Measurements from ENCODE around the gene CTNNA3.

The CTNNA3 gene

DNA sequence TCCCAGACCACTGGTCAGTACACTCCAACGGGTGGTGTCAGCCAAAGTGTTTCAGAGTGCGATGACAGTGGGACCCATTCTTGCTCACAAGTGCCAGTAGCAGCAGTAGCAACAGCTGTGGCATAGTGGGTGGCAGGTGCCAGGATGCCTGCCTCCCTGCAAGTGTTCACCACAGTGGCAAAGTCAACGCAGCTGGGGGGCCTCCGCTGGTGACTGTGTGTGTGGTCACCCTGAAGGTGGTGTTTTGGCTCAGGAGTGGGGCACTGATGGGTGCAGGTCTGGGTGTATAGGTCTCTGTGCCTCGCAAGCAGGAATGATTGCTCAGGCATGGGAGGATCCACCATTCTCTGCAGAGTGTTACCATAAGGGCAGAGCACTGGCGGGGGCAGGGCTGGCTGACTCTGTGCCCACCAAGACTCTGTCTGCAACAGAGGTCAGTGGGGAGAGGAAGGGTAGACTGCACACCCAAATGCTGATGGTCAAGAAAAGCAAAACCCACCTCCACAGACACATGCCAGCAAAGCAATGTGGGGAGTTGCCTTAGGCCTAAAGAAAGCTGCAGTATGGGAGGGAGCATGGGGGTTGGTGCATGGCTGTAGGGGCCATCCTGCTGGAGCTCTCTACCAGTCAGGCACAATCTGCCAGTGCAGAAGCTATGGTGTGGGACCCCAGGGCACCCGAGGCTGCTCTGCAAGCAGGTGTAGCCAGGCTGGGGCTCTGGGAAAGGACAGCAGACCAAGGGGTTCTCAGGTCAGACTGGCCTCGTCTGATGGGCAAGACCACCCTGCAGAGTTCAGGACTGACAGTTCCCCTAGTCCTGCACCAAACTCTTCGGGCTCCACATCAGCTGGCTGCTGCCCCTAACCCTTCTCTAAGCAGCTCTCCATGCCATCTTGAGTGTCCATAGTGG is 368.1 kb downstream of the CTNNA3 start:
- no peak for DNase-seq (ENCODE audit: low read depth)

DNA sequence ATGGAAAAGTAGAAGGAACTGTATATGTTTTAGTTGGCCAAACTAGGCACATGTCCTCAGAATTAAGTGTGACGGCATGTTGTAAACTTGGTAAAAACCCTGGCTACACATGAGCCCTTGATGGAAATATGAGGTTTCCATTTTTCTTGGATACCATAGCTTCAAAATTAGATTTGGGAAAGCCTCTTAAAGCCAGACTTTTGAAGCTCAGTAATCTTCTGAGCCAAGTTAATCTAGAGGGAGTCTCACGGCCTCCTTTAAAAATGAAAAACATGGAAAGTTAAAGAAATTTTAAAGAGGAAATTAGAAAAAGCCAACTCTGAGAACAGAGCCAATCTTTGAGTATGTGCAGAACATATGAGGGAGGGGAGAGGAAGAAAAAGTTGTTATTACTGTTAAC is 376.0 kb downstream of the CTNNA3 start:
- no peak for DNase-seq (ENCODE audit: low read depth)

DNA sequence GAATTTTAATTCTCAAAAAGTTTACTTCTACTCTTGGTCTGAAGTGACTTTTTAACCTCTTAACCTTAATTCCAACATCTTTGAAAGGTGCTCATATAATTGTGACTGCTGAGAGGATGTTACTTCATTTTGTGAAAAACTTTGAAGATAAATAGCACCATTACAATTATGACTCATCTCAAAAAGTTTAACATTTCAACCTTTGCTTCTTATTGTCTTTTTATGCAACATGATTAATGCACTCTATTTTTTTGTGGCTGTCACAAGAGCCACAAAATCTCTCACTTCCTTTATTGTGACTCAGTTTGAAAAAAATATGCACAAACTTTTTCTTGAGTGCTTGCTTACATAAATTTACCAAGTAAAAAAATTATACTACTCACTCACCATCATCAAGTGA is 387.1 kb downstream of the CTNNA3 start:
- no peak for DNase-seq (ENCODE audit: low read depth)

DNA sequence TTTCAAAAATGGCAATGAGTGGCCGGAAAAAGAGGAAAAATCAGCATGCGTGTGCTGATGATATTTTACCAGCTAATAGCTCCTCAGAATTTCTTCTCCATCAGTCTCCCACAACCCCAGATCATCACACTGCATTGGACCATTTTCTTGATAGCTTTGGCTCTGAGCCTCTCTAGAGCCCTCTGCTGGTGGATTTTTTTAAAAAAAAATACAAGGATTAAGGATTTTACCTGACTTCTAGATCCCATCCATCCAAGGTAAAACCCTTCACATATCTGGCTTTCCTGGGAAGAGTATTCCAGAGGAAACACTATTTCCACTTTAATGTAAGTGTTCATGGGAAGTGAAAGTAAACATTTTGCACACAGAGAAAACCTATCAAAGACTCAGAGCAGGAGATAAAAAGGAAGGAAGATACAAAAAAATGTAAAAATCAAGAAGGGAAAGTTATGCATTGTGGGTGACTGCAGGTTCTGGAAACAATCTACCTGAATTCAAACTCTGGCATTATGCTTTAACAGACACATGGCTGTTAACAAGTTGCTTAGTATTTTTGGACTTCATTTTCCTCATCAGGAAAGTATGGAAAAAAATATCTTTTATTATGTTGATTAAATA is 389.3 kb downstream of the CTNNA3 start:
- no peak for DNase-seq (ENCODE audit: low read depth)

DNA sequence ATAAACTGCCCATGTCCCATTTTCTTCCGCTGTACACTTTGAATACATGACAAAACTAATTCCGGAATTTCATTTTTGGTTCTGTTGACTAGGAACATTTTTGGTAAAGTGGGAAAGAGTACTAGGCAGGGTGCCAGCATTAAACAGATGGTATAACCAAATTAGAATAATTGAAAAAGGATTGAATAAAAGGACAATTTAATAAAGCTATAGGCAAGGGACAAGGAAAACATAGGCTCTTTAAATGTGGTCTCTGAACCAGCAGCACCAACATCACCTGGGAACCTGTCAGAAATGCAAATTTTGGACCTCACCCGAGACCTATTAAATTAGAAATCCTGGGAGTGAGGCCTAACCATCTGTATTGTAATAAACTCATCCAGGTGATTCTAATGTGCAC is 393.3 kb downstream of the CTNNA3 start:
- DNase-seq (ENCODE audit: low read depth), result no peak

DNA sequence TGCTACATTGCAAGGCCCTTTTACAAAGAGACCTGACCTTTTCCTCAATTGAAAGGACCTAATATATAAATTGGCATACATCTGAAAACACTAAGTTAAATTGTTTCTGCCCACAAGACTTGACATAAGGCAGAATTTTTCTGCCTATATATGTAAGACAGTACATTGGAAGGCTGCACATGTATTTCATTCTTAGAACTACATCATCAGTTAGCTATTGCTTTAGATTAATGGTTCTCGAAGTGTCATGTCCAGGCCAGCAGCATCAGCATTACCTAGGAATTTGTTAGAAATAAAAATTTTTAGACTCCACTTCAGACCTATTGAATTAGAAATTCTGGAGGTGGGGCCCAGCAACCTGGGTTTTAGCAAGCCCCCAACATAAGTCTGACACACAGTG is 396.2 kb downstream of the CTNNA3 start:
- no peak for DNase-seq (ENCODE audit: low read depth)

DNA sequence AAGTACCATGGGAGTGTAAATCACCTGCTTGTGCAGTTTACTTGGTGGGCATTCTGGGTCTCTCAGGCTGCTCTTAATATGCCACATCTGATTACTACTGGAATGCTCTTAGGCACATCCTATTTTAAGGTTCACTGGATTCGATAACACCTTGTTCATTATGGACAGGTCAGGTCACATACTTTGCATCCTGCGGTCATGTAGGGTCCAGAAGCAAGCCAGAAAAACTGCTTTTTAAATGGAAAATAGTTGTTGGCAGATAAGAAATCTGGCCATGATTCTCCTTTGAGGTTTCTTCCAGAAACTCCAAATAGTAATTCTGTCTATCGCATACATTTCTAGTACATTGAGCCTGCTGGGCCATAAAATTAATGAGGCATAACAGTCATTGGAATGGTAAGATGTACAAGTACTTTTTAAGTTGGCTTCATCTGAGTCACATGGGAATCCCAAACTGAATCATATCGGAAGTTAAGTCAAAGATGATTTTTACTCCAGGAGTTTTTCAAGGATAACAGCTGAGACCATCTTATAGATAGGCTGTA is 398.3 kb downstream of the CTNNA3 start:
- no peak for DNase-seq (ENCODE audit: low read depth)

DNA sequence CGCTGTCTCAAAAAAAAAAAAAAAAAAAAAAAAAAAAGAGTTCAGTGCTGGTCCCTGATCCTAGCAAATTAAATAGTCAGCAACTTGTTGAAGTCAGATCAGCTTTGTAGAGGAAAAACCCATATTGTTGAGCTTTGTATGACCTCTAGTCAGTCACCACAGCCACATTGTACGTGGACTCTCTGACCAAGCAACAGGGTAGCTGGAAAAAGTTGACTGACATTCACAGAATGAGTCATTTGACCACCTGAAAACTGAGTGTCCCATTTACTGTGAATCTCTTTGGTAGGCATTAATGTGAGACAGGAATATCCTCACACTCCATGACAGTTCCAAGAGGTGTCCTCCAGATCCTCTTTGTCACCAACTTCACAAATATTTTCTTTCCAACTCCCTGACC is 399.1 kb downstream of the CTNNA3 start:
- DNase-seq (ENCODE audit: low read depth), result no peak

DNA sequence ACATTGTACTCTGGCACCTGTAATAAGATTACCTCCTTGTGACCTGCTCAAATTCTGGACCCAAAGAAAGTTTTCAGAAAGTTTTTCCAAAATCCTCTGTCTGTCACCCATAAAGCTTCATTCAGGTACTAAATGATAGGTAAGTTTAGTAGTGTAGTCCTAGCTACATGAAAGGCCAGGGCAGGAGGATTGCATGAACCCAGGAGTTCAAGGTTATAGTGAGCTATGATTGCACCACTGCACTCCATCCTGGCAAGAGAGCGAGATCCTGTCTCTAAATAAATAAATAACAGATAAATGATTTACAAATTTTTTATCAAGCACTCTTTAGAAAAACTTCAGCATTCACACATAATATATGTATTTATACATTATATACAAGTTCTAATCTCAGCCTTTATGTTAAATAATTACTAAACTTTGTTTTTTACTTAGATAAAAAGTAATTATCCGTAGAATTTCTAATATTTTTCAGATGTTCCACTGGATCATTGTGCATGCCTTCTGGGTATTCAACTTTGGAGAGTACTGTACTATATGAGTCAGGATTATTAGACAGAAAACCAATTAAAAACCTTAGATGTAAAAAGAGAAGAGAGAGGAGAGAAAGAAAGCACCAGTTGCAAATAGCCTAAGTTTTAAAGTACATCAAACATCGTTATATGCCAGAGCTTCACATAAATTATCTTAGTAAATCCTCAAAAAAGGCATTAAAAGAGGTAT is 407.1 kb downstream of the CTNNA3 start:
- no peak for DNase-seq (ENCODE audit: low read depth)

DNA sequence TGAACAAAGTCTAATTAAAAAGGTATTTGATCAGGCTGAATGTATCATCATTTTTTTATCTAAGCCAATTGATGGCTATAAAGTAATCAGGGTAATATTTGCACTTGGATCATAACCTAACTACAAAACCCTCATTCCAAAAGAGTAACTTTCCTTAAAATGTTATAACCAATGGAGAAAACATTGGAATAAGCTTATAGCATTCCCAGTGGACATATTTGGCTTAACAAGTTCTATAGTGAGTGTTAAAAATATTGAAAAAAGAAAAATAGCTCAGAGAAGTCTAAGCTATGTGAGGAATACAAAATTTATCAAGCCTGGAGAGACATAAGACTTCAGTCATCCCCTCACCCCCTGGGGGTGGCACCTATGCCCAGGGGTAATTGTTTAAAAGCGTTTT is 411.4 kb downstream of the CTNNA3 start:
- no peak for DNase-seq (ENCODE audit: low read depth)

DNA sequence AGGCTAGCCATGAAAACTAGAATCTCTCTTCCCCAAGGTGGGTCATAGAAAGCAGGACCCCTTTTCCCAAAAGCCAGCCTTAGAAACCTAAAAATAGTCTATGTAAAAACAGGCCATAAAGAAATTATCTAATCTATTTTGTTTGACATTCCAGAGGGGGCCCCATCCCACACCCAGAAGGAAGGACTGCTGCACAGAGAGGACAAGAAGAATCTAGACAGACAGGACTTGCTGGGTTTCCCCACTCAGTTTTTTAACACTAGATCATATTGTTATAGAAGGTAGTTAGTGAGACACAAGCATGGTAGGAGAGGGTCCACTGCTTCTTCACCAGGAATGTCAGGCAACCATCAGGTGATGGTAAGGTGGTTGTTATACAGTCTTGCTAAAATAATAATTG is 413.1 kb downstream of the CTNNA3 start:
- DNase-seq (ENCODE audit: low read depth), result no peak

DNA sequence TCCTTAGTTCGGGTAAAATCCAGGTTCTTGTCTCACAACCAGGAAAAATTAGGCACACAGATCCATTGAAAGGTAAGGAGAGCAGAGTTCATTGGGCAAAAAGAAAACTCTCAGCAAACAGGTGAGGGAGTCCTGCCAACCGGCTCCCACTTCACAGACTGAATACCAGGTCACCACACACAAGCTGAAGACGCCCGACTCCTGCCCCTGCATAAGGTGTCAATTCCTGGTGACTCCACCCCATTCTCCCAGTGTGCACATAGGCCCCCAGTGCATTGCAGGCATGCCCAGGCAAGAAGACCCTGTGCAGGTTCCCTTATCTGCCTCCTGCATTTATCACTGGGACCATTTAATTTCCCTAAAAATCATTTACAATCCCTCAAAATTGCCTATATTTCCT is 415.6 kb downstream of the CTNNA3 start:
- no peak for DNase-seq (ENCODE audit: low read depth)

DNA sequence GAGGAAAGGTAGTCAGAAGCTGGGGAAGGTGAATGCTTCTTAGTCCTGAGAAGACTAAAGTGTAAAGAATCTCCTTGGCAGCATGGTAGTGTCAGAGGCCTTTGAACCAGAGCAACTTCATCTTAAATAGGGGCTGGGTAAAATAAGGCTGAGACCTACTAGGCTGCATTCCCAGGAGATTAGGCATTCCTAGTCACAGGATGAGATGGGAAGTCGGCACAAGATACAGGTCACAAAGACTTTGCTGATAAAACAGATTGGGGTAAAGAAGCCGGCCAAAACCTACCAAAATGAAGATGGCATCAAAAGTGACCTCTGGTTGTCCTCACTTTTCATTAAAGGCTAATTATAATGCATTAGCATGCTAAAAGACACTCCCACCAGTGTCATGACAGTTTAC is 418.6 kb downstream of the CTNNA3 start:
- DNase-seq (ENCODE audit: low read depth), result no peak

DNA sequence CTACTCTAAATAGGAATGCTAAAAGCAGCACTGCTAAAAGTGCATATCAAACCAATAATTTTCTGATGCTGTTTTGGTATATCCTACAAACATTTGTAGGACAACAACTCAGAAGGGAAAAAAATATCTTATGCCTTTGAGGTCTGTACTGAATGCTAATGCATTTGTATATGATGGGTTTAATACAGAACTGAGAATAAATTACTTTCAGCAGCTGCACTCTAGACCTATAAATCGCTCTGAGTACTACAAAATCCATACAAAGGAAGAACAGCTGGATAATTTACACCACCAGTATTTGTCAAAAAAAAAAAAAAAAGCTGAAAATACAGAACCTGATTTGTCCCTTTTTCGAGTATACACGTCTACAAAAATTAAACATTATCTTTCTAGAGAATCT is 426.2 kb downstream of the CTNNA3 start:
- DNase-seq (ENCODE audit: low read depth), result no peak

DNA sequence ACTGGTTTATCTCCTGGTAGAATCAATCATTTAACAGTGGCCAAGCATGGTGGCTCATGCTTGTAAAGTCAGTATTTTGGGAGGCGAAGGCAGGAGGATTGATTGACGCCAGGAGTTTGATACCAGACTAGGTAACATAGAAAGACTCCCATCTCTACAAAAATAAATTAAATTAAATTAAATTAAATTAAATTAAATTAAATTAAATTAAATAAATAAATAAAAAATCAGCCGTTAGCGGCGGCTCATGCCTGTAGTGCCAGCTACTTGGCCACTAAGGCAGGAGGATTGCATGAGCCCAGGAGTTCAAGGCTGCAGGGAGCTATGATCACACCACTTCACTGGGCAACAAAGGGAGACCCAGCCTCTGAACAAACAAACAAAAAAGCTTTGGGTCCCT is 427.8 kb downstream of the CTNNA3 start:
- DNase-seq (ENCODE audit: low read depth), result no peak

DNA sequence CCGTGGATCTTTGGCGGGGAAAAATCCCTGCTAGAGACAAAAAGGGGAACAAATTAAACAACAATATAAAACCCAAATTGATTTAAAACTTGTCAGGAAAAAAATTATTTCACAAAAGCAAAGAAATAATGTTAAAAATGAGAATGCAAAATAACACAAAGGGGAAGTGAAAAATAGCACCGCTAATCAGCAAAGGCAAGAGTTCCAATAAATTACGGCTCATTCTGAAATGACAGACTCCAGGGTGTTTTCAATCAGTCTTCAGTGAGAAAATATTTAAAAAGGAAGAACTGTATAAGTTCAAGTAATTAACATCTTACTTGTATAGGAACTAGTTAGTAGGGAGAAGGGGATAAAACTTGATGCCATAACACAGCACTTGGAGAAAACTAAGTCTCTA is 433.3 kb downstream of the CTNNA3 start:
- DNase-seq (ENCODE audit: low read depth), result no peak

DNA sequence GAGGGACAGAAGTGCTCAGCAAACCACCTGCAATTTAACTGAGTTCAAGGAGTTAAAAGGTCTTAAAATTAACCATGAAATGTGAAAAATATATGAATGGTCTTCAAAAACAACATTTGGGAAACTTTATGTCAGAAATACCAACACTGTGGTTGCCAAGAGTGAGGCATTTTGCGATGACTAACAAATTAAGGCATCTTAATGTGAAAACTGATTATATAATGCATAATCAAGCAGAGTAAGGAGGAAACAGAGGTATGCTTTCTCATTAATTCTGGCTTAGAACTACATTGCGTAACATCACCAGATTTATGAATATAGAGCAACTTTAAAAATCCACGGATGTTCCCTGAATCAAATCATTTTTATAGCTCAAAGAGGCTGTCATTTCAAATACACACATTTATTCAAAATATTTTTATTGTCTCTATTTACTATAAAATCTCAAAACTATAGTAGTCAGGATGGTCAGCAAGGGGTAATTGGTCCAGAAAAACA is 434.6 kb downstream of the CTNNA3 start:
- no peak for DNase-seq (ENCODE audit: low read depth)

DNA sequence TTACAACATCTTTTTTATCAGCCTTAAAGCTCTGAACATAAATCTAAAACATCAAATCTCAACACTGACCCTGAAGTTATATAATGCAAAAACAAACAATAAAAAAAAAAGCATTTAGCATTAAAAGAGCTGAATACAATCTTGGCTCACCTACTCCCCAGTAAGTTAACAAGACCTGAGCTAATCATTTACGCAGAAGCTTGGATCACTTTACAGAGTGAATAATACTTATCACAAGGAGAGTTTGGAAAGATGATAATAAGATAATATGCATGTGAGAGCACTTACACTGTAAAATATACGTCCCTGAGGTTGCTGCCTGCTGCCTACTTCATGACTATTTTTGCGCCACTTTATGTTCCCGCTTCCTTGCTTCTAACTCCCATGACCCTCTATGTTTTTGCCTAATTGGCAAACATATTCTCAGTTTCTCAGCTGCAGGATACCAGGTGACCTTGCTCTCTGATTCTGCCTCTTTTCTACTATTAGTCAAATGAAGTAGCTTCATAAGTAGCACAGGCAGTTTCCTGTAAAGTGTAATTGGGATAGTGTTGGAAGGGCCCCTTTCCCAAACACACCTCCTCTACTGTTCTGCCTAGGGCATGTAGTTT is 436.6 kb downstream of the CTNNA3 start:
- DNase-seq (ENCODE audit: low read depth), result no peak

DNA sequence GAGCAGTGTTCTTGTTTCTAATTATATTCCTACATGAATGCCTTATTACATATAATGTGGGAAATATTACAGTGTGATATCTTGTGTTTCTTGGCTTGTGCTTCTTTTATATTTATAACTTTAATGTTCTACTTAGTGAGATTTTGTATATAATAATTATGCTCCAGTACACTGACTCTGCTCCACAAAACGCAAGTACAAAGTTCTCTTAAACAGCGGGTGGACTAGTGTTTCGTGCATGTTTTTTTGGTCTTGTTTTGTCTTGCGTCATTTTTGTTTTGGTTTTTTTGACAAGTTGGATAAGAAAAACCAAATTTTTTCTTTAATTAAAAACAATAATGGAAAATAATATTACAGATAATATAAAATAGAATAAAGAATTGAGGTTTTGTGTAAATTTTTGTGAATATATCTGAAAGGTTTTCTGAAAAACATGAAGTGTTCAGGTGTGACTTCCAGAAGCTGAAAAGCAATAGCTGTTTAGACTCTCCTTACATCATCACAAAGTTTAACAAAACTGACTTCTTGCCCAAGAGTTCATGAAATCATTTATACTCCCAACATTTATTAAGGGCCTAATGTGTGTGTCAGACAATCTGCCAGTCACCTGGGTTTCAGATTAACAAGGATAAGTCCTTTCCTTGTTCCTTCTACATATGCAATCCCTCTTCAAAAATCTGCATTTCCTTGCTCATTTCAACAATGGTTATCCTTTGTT is 438.4 kb downstream of the CTNNA3 start:
- no peak for DNase-seq (ENCODE audit: low read depth)

DNA sequence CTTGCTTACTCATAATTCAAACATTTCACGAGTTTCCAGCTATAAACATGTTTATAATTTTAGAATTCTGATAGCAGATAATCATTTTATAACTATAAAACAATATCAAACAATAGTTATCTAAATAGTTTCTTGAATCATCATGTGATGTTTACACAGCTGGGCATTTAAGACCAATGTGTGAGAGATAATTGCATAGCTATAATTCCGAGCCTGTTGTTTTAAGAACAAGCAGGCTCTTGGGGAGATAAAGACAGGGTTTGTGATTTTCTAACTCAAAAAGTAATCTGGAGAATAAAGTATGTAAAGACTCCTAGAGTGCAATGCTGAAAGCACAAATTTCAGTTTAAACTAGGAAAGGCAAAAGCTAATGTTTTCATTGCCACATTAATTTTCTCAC is 439.0 kb downstream of the CTNNA3 start:
- no peak for DNase-seq (ENCODE audit: low read depth)

DNA sequence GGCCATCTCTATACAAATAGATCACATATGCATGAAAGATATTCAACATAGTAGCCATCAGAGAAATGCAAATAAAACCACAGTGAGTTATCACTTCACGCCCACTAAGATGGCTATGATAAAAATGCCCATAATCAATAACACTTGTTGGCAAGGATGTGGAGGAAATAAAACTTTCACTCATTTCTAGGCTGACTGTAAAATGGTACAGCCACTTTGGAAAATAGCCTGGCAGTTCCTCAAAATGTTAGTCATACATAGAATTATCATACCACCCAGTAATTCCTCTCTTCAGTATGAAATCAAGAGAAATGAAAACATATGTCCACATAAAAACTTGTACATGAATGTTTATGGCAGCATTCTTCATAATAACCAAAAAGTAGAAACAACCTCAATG is 445.3 kb downstream of the CTNNA3 start:
- DNase-seq (ENCODE audit: low read depth), result no peak
